H1 (cell line): ENCODE measurements around the gene ARG2. TPM values are rescaled to one million over a fixed set of nuclear protein-coding genes. Genes with fewer than 3 reads are reported as not detected.

Experiments used
- MAX ChIP-seq: IDR thresholded peaks from 2 replicates; pipeline ENCODE4 v1.6.1; 2012; ENCODE audit warnings: inconsistent platforms
- RFX5 ChIP-seq: IDR thresholded peaks from 2 replicates; pipeline ENCODE4 v1.6.1; 2011; ENCODE audit warnings: low read depth, low read length, improper control_type of control experiment, borderline replicate concordance
- polyA plus RNA-seq, 7 experiments: library from polyadenylated mRNA; depleted of rRNA in 3 of 7; stranded (reverse) in 5 of 7; unstranded in 2 of 7; fragments of >200 nt in 5 of 7; fragments of 200-250 nt in 2 of 7; gene quantifications; 1 replicate in 5 of 7; 2 replicates in 1 of 7; 4 replicates in 1 of 7; pipeline versions ENCODE4 v1.2.1 to v1.2.3, GENCODE V29; 2011 to 2013; ENCODE audit warnings: missing spikeins in 2 of 7, mixed read lengths in 2 of 7
- total RNA-seq: library from RNA; stranded (reverse); fragmentation: NEBNext Ultra II Directional; extraction: Animal tissue kit (Norgen Biotek cat#: 25700); gene quantifications from 2 replicates; pipeline ENCODE4 v1.2.1, GENCODE V29; 2021

Gene ARG2
- total and polyA plus RNA-seq, 2 of the 8 experiments (the other 6 are each of a cell fraction or from before 2014, with no cell fraction given), result 49.9 to 59.1 TPM

GRCh38 chr14:67650151-67650550, 30.4 kb downstream of the ARG2 start (continued):
- no peak for TF ChIP-seq MAX
- TF ChIP-seq RFX5, result no peak
